H1 (cell line): ENCODE measurements around the gene KRT80. TPM values are rescaled to one million over a fixed set of nuclear protein-coding genes. Genes with fewer than 3 reads are reported as not detected.

Source experiments
- CTCF ChIA-PET: fragments of 300-600 bp; sonication (Branson Sonifier 250); formaldehyde crosslinking; loops from one replicate; lab custom pipeline; 2021; ENCODE audit not compliant: partially characterized antibody; lab: Charles Lee
- POLR2A ChIA-PET: fragments of 300-600 bp; sonication (Branson Sonifier 250); formaldehyde crosslinking; loops from one replicate; lab custom pipeline; 2021; ENCODE audit warnings: inconsistent platforms; ENCODE audit not compliant: partially characterized antibody; lab: Charles Lee
- DNase-seq, 2 experiments: peaks; one replicate each; pipeline versions ENCODE4 v3.0.0 to v3.0.0-alpha.2; 2010 to 2022; ENCODE audit warnings: low spot score in 2 of 2, low read depth in 1 of 2, mixed read lengths in 1 of 2
- FAIRE-seq: peaks from 2 replicates; lab custom pipeline; 2011; peaks lifted over from hg19 to GRCh38; lab: Jason Lieb, UNC
- H2AFZ ChIP-seq: 2 replicates; pipeline ENCODE4 v1.8.1; 2012; ENCODE audit warnings: low read length, inconsistent platforms
- H2AK5ac ChIP-seq: 2 replicates; pipeline ENCODE4 v1.6.1; 2013; ENCODE audit warnings: low read depth, low read length
- H2BK120ac ChIP-seq: replicated peaks from 2 replicates; pipeline ENCODE3; 2013; ENCODE audit warnings: low read depth, low read length, inconsistent platforms
- H2BK12ac ChIP-seq: 2 replicates; pipeline ENCODE4 v1.6.1; 2013; ENCODE audit warnings: low read depth, low read length
- H2BK15ac ChIP-seq: 2 replicates; pipeline ENCODE4 v1.6.1; 2013; ENCODE audit warnings: low read length
- H2BK20ac ChIP-seq: 2 replicates; pipeline ENCODE4 v1.6.1; 2013; ENCODE audit warnings: low read length
- H2BK5ac ChIP-seq: 2 replicates; pipeline ENCODE4 v1.6.1; 2013; ENCODE audit warnings: low read depth, low read length
- H3K14ac ChIP-seq: 2 replicates; pipeline ENCODE4 v1.6.1; 2013; ENCODE audit warnings: inconsistent platforms; ENCODE audit not compliant: insufficient read length
- H3K18ac ChIP-seq: 2 replicates; pipeline ENCODE4 v1.6.1; 2013; ENCODE audit warnings: low read length; ENCODE audit errors: extremely low read depth
- H3K23ac ChIP-seq: 2 replicates; pipeline ENCODE4 v1.6.1; 2013; ENCODE audit warnings: inconsistent platforms; ENCODE audit not compliant: insufficient read length
- H3K23me2 ChIP-seq: 2 replicates; pipeline ENCODE4 v1.6.1; 2013; ENCODE audit warnings: low read depth, low read length
- H3K27ac ChIP-seq: 2 replicates; pipeline ENCODE4 v1.6.1; 2011; ENCODE audit warnings: low read depth, low read length, inconsistent platforms
- H3K27me3 ChIP-seq, 4 experiments: replicated peaks in 1 of 4; 1 replicate in 1 of 4; 2 replicates in 3 of 4; pipeline versions ENCODE4 v1.6.1 to v1.8.1; 2011 to 2013; ENCODE audit warnings: low read length in 3 of 4, mild to moderate bottlenecking in 3 of 4, inconsistent platforms in 2 of 4, mixed read lengths in 2 of 4, moderate library complexity in 1 of 4; ENCODE audit not compliant: control insufficient read depth in 3 of 4, insufficient read depth in 3 of 4; ENCODE audit errors: extremely low read depth in 1 of 4
- H3K36me3 ChIP-seq, 4 experiments: 2 replicates each; pipeline versions ENCODE4 v1.6.1 to v1.8.1; 2011 to 2013; ENCODE audit warnings: mild to moderate bottlenecking in 4 of 4, low read length in 3 of 4, moderate library complexity in 2 of 4, control low read depth in 1 of 4, inconsistent platforms in 1 of 4; ENCODE audit not compliant: insufficient read depth in 4 of 4, control insufficient read depth in 2 of 4
- H3K4ac ChIP-seq: replicated peaks from 2 replicates; pipeline ENCODE3; 2013; ENCODE audit warnings: low read length, low read depth, mixed read lengths, inconsistent platforms; ENCODE audit not compliant: insufficient read length
- H3K4me1 ChIP-seq, 4 experiments: replicated peaks in 1 of 4; 1 replicate in 1 of 4; 2 replicates in 3 of 4; pipeline versions ENCODE4 v1.6.1 to v1.8.1; 2011 to 2013; ENCODE audit warnings: low read length in 3 of 4, inconsistent platforms in 2 of 4, mixed read lengths in 1 of 4; ENCODE audit not compliant: insufficient read depth in 4 of 4, control insufficient read depth in 3 of 4
- H3K4me2 ChIP-seq, 2 experiments: 2 replicates each; pipeline versions ENCODE4 v1.6.1 to v1.8.1; 2011 to 2013; ENCODE audit warnings: low read depth in 2 of 2, low read length in 2 of 2, control low read depth in 1 of 2, inconsistent platforms in 1 of 2, mild to moderate bottlenecking in 1 of 2; ENCODE audit not compliant: insufficient read depth in 1 of 2
- H3K4me3 ChIP-seq, 4 experiments: fragments of 200-600, 300-600 bp in 1 of 4; sonication (generic), shearing (Covaris generic), sonication (Bioruptor Twin) in 1 of 4; 2 replicates each; pipeline versions ENCODE4 v1.5.1 to v1.8.1; 2011 to 2016; ENCODE audit warnings: low read length in 4 of 4, low read depth in 3 of 4, control low read depth in 2 of 4, inconsistent platforms in 2 of 4, mild to moderate bottlenecking in 2 of 4, mixed read lengths in 1 of 4, moderate library complexity in 1 of 4; ENCODE audit not compliant: insufficient read depth in 2 of 4; ENCODE audit errors: extremely low read depth in 1 of 4
- H3K56ac ChIP-seq: replicated peaks from 2 replicates; pipeline ENCODE3; 2013; ENCODE audit warnings: low read depth, mild to moderate bottlenecking, mixed read lengths, low read length, inconsistent platforms; ENCODE audit not compliant: insufficient read length
- H3K79me1 ChIP-seq: 2 replicates; pipeline ENCODE4 v1.6.1; 2013; ENCODE audit warnings: low read depth, low read length, control low read depth
- H3K79me2 ChIP-seq, 2 experiments: 2 replicates each; pipeline versions ENCODE4 v1.6.1 to v1.8.1; 2012 to 2013; ENCODE audit warnings: low read length in 2 of 2, mild to moderate bottlenecking in 2 of 2, inconsistent platforms in 1 of 2; ENCODE audit not compliant: insufficient read depth in 2 of 2, control insufficient read depth in 1 of 2
- H3K9ac ChIP-seq, 4 experiments: replicated peaks in 1 of 4; 1 replicate in 1 of 4; 2 replicates in 3 of 4; pipeline versions ENCODE4 v1.6.1 to v1.8.1; 2011 to 2013; ENCODE audit warnings: low read depth in 3 of 4, low read length in 3 of 4, control low read depth in 2 of 4, mild to moderate bottlenecking in 2 of 4, moderate library complexity in 2 of 4, inconsistent platforms in 1 of 4; ENCODE audit errors: extremely low read depth in 1 of 4
- H3K9me3 ChIP-seq, 2 experiments: 2 replicates each; pipeline versions ENCODE4 v1.6.1 to v1.8.1; 2012 to 2013; ENCODE audit warnings: mild to moderate bottlenecking in 2 of 2, moderate library complexity in 2 of 2, control low read depth in 1 of 2, inconsistent platforms in 1 of 2, low read depth in 1 of 2, low read length in 1 of 2, mixed read lengths in 1 of 2; ENCODE audit not compliant: insufficient read depth in 2 of 2
- H4K20me1 ChIP-seq, 2 experiments: replicated peaks in 1 of 2; 2 replicates each; pipeline versions ENCODE3 to v1.8.1; 2011 to 2013; ENCODE audit warnings: inconsistent platforms in 2 of 2, low read length in 2 of 2, mild to moderate bottlenecking in 1 of 2; ENCODE audit not compliant: insufficient read depth in 2 of 2, control insufficient read depth in 1 of 2
- H4K5ac ChIP-seq: 2 replicates; pipeline ENCODE4 v1.6.1; 2013; ENCODE audit warnings: low read length, low read depth, mixed read lengths, inconsistent platforms; ENCODE audit not compliant: insufficient read length
- H4K8ac ChIP-seq: 2 replicates; pipeline ENCODE4 v1.8.0; 2013; ENCODE audit warnings: mild to moderate bottlenecking, moderate library complexity, low read length, inconsistent platforms; ENCODE audit not compliant: insufficient read depth; ENCODE audit errors: extremely low read depth
- H4K91ac ChIP-seq: replicated peaks from 2 replicates; pipeline ENCODE3; 2013; ENCODE audit warnings: low read length, mixed read lengths, inconsistent platforms; ENCODE audit not compliant: insufficient read length
- ATF3 ChIP-seq: IDR thresholded peaks from 2 replicates; pipeline ENCODE4 v1.6.1; 2011; ENCODE audit warnings: low read depth, mild to moderate bottlenecking, low read length; ENCODE audit not compliant: insufficient read depth
- EGR1 ChIP-seq: IDR thresholded peaks from 2 replicates; pipeline ENCODE4 v1.6.1; 2011; ENCODE audit warnings: low read depth, low read length, borderline replicate concordance
- HDAC2 ChIP-seq, 2 experiments: fragments of 300-600 bp in 1 of 2; sonication (generic) in 1 of 2; IDR thresholded peaks; 2 replicates each; pipeline ENCODE4 v1.6.1; 2011 to 2012; ENCODE audit warnings: low read depth in 2 of 2, low read length in 2 of 2, mild to moderate bottlenecking in 2 of 2, moderate library complexity in 2 of 2, borderline replicate concordance in 1 of 2, inconsistent platforms in 1 of 2
- HDAC6 ChIP-seq: IDR thresholded peaks from one replicate; pipeline ENCODE4 v1.7.1; 2012; ENCODE audit warnings: low read depth, mild to moderate bottlenecking, inconsistent platforms, low read length, moderate library complexity
- KDM4A ChIP-seq: IDR thresholded peaks from one replicate; pipeline ENCODE4 v1.7.1; 2012; ENCODE audit warnings: low read depth, mild to moderate bottlenecking, moderate library complexity, low read length, inconsistent platforms; ENCODE audit not compliant: severe bottlenecking
- POLR2AphosphoS5 ChIP-seq: IDR thresholded peaks from 2 replicates; pipeline ENCODE4 v1.6.1; 2011; ENCODE audit warnings: low read depth, low read length
- RXRA ChIP-seq: IDR thresholded peaks from 2 replicates; pipeline ENCODE4 v1.6.1; 2011; ENCODE audit warnings: low read depth, mild to moderate bottlenecking, low read length, moderate library complexity; ENCODE audit not compliant: insufficient read depth
- SP2 ChIP-seq: IDR thresholded peaks from 2 replicates; pipeline ENCODE4 v1.6.1; 2012; ENCODE audit warnings: mild to moderate bottlenecking, low read length, inconsistent platforms
- TCF12 ChIP-seq: IDR thresholded peaks from 2 replicates; pipeline ENCODE4 v1.6.1; 2011; ENCODE audit warnings: low read depth, mild to moderate bottlenecking, low read length
- WGBS, 2 experiments: shearing (Covaris generic) in 1 of 2; methylation state at CpG; one replicate each; pipeline versions ENCODE4 v1.1.6 to v1.1.7; 2013 to 2015; ENCODE audit warnings: low lambda C conversion rate in 2 of 2, mixed read lengths in 2 of 2, inconsistent platforms in 1 of 2, low coverage in 1 of 2, missing lambda C conversion rate in 1 of 2; ENCODE audit not compliant: insufficient replicate concordance in 2 of 2, insufficient coverage in 1 of 2, insufficient read length in 1 of 2; ENCODE audit errors: extremely low coverage in 1 of 2, missing lambda C conversion rate in 1 of 2; 5-methylcytosine and 5-hydroxymethylcytosine counted together
- polyA plus RNA-seq, 7 experiments: library from polyadenylated mRNA; depleted of rRNA in 3 of 7; stranded (reverse) in 5 of 7; unstranded in 2 of 7; fragments of >200 nt in 5 of 7; fragments of 200-250 nt in 2 of 7; gene quantifications; 1 replicate in 5 of 7; 2 replicates in 1 of 7; 4 replicates in 1 of 7; pipeline versions ENCODE4 v1.2.1 to v1.2.3, GENCODE V29; 2011 to 2013; ENCODE audit warnings: missing spikeins in 2 of 7, mixed read lengths in 2 of 7
- total RNA-seq: library from RNA; stranded (reverse); fragmentation: NEBNext Ultra II Directional; extraction: Animal tissue kit (Norgen Biotek cat#: 25700); gene quantifications from 2 replicates; pipeline ENCODE4 v1.2.1, GENCODE V29; 2021
- TF ChIP-seq, protein P1 (sequence below): IDR thresholded peaks from 2 replicates; pipeline ENCODE4 v1.6.1; 2012; ENCODE audit warnings: inconsistent platforms

The KRT80 gene
- total and polyA plus RNA-seq, 2 of the 8 experiments (the other 6 are each of a cell fraction or from before 2014, with no cell fraction given): 0.05 TPM; not detected in 1

GRCh38 chr12:52121824-52122539, 69.8 kb downstream of the KRT80 start:
- peak overlapping the region; percentile 22 to 60; a peak in 3 of 4 replicates for H3K4me2 ChIP-seq
- no peak overlapping the region; the same call in 1 of the 2 replicates for H2AFZ ChIP-seq
- peak overlapping the region in 2 of 4 experiments; percentile 4 to 51; a peak in 3 of 8 replicates for H3K4me3 ChIP-seq
- DNase-seq (peak; percentile 59 to 90), FAIRE-seq (no peak)
- H3K27me3 ChIP-seq: no peaks in the 10 kb centered on the region
- peak overlapping the region; percentile 91 for H3K18ac ChIP-seq
- no peaks in the 10 kb centered on the region for H3K79me1 ChIP-seq
- ChIA-PET CTCF (interaction anchor here (0.7 to 12.6 kb wide), 30 partner anchors 8 to 157 kb away, joined by 3 to 338 read pairs (median 4); no protein-coding TSS in a partner anchor), POLR2A (interaction anchor here (0.7 to 2.0 kb wide), 4 partner anchors 27 to 96 kb away, joined by 4 to 5 read pairs (median 5); no protein-coding TSS in a partner anchor)
- no peak overlapping the region for H3K14ac ChIP-seq
- H2BK5ac ChIP-seq: peak overlapping the region; percentile 53; the same call in 1 of the 2 replicates
- no peak overlapping the region for H2AK5ac ChIP-seq
- no peaks in the 10 kb centered on the region for H3K36me3 ChIP-seq
- no peak overlapping the region for H3K56ac ChIP-seq
- peak overlapping the region; percentile 65; the same call in 1 of the 2 replicates for H2BK15ac ChIP-seq
- no peak overlapping the region for H3K9ac ChIP-seq
- no peak overlapping the region for H3K23ac ChIP-seq
- H4K5ac ChIP-seq: peak overlapping the region; percentile 32
- H4K91ac ChIP-seq: peak overlapping the region; percentile 47
- peak overlapping the region; percentile 60; the same call in 1 of the 2 replicates for H4K8ac ChIP-seq
- H3K4me1 ChIP-seq: peaks cover 29 to 46% (median 34%) of the 10 kb centered on the region in 4 experiments
- no peak overlapping the region for H3K27ac ChIP-seq
- H4K20me1 ChIP-seq: no peaks in the 10 kb centered on the region
- H2BK12ac ChIP-seq: peak overlapping the region; percentile 5; the same call in 1 of the 2 replicates
- H3K9me3 ChIP-seq: no peaks in the 10 kb centered on the region
- H2BK20ac ChIP-seq: peak overlapping the region; percentile 11; the same call in 1 of the 2 replicates
- 0 out of 2 replicates have a peak, but pooled peaks cover 2% of the 10 kb centered on the region for H3K23me2 ChIP-seq
- H3K4ac ChIP-seq: peak overlapping the region; percentile 48
- H2BK120ac ChIP-seq: no peak overlapping the region
- whole genome bisulfite sequencing, 2 experiments: 22% methylated on average over 17 of the region's 18 CpGs; no CpG with 5 or more reads in 1 of the 2 experiments
- H3K79me2 ChIP-seq: no peaks in the 10 kb centered on the region
- no peak for TF ChIP-seq EGR1
- TF ChIP-seq HDAC6: no peak
- peak; percentile 84 for TF ChIP-seq TCF12
- TF ChIP-seq RXRA: no peak
- no peak for TF ChIP-seq POLR2AphosphoS5
- no peak for TF ChIP-seq SP2
- no peak for TF ChIP-seq HDAC2 (IDR thresholded peaks at IDR 0.05; ENCODE audit: borderline replicate concordance in 1 of 2, low read depth in 2 of 2, low read length in 2 of 2)
- no peak for TF ChIP-seq ATF3
- TF ChIP-seq, protein P1, sequence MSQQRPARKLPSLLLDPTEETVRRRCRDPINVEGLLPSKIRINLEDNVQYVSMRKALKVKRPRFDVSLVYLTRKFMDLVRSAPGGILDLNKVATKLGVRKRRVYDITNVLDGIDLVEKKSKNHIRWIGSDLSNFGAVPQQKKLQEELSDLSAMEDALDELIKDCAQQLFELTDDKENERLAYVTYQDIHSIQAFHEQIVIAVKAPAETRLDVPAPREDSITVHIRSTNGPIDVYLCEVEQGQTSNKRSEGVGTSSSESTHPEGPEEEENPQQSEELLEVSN: 0 out of 2 replicates have a peak, but pooled peaks have one; percentile 29
- no peak for TF ChIP-seq KDM4A
